Right renal pelvis (tissue), 4 donors: ENCODE measurements around the gene KIF3B. TPM values are rescaled to one million over a fixed set of nuclear protein-coding genes. Genes with fewer than 3 reads are reported as not detected.
"Not testable (repeated sequence)": the region's sequence is repeated elsewhere in the genome, so short reads cannot be mapped to it uniquely, and the experiment has no call there.

Source experiments
- DNase-seq, 4 donors: peaks; one replicate each; pipeline ENCODE4 v3.0.0-alpha.2; 2013; ENCODE audit warnings: low read depth in 4 of 4, low spot score in 3 of 4, missing footprints in 1 of 4
- polyA plus RNA-seq, 4 donors: library from polyadenylated mRNA; unstranded; fragments of 120-200 nt; gene quantifications; one replicate each; pipeline ENCODE4 v1.2.1, GENCODE V29; 2013; ENCODE audit not compliant: insufficient read length in 4 of 4

Gene KIF3B
- polyA plus RNA-seq, 4 donors: 41.7 to 49.1 (median 45.8) TPM

DNA sequence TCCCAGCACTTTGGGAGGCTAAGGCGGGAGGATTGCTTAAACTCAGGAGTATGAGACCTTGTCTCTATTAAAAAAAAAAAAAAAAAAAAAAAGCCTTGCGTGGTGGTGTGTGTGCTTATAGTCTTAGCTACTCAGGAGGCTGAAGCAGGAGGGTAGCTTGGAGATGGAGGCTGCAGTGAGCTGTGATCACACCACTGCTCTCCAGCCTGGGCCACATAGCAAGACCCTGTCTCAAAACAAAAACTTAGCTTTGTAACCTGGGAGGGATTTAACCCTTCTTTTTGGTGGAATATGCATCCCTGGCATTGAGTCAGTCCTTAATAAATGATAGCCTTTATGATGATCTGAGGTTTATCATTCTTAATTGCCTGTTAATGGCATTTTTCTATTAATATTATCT is 93.4 kb downstream of the KIF3B start:
- DNase-seq: no peak

DNA sequence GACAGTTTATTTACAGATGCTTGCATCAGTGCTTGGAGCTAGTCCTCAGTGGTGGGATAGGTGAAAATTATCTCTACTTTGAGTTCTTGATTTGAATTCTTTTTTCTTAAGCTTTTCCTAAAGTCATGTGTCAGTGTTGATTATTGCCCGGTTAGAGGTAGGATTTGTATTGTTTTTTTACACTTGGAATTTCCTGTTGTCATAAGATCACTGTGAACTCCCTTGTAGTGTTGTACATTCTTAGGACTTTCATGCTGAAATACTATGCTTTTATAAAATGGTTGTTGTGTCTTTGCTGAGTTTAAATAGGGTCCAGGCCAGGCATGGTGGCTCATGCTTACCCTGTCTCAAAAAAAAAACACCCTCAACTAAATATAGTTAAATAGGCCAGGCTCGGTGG is 101.0 kb downstream of the KIF3B start:
- DNase-seq: no peak

DNA sequence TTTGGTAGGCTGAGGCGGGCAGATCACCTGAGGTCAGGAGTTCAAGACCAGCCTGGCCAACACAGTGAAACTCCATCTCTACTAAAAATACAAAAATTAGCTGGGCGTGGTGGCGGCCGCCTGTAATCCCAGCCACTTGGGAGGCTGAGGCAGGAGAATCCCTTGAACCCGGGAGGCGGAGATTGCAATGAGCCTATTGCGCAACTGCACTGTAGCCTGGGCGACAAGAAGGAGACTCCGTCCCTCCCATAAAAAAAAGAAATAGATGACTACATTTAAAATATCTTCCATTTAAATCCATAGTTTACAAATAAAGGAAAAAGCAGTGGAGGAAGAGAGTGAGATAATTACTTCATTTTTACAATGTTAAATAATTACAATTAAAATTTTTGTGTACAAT is 102.6 kb downstream of the KIF3B start:
- DNase-seq: not testable (repeated sequence)

GRCh38 chr20:32380745-32381144 is 103.3 kb downstream of the KIF3B start:
- DNase-seq: no peak

GRCh38 chr20:32382102-32382950 is 104.9 kb downstream of the KIF3B start:
- no peak for DNase-seq

- not testable (repeated sequence) for DNase-seq
These were observed 106.0 kb downstream of the KIF3B start for GRCh38 chr20:32383441-32383840.

Other genes starting within 250 kb of the KIF3B start
- gene HCK, start 225.4 kb upstream of the KIF3B start, polyA plus RNA-seq: 1 to 10 TPM; 2.0 to 2.9 (median 2.6) TPM
- gene TM9SF4, start 167.9 kb upstream of the KIF3B start, polyA plus RNA-seq: 10 to 100 TPM; 69.8 to 74.8 (median 73.5) TPM
- gene PLAGL2, start 69.9 kb upstream of the KIF3B start, polyA plus RNA-seq: 10 to 100 TPM; 19.9 to 23.6 (median 20.8) TPM
- gene POFUT1, start 69.8 kb upstream of the KIF3B start, polyA plus RNA-seq: 10 to 100 TPM; 46.6 to 55.5 (median 49.2) TPM
- gene ASXL1, start 80.7 kb downstream of the KIF3B start, polyA plus RNA-seq: 10 to 100 TPM; 56.0 to 67.9 (median 64.0) TPM